ENCODE measurements around the gene PSMD1.

- no peak for TF ChIP-seq ZNF664 (tag by site-specific recombination; IDR thresholded peaks at IDR 0.05)
- no peak for TF ChIP-seq ZNF768 (tag by site-specific recombination; IDR thresholded peaks at IDR 0.05)
- TF ChIP-seq, protein P1, sequence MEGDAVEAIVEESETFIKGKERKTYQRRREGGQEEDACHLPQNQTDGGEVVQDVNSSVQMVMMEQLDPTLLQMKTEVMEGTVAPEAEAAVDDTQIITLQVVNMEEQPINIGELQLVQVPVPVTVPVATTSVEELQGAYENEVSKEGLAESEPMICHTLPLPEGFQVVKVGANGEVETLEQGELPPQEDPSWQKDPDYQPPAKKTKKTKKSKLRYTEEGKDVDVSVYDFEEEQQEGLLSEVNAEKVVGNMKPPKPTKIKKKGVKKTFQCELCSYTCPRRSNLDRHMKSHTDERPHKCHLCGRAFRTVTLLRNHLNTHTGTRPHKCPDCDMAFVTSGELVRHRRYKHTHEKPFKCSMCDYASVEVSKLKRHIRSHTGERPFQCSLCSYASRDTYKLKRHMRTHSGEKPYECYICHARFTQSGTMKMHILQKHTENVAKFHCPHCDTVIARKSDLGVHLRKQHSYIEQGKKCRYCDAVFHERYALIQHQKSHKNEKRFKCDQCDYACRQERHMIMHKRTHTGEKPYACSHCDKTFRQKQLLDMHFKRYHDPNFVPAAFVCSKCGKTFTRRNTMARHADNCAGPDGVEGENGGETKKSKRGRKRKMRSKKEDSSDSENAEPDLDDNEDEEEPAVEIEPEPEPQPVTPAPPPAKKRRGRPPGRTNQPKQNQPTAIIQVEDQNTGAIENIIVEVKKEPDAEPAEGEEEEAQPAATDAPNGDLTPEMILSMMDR (tag by site-specific recombination; IDR thresholded peaks at IDR 0.05), result no peak
- TF ChIP-seq, protein P2, sequence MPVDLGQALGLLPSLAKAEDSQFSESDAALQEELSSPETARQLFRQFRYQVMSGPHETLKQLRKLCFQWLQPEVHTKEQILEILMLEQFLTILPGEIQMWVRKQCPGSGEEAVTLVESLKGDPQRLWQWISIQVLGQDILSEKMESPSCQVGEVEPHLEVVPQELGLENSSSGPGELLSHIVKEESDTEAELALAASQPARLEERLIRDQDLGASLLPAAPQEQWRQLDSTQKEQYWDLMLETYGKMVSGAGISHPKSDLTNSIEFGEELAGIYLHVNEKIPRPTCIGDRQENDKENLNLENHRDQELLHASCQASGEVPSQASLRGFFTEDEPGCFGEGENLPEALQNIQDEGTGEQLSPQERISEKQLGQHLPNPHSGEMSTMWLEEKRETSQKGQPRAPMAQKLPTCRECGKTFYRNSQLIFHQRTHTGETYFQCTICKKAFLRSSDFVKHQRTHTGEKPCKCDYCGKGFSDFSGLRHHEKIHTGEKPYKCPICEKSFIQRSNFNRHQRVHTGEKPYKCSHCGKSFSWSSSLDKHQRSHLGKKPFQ (tag by site-specific recombination; IDR thresholded peaks at IDR 0.05), result no peak
Observed at GRCh38 chr2:231167745-231168459, 111.2 kb downstream of the PSMD1 start.
